Fibroblast of villous mesenchyme (primary cell): ENCODE measurements around the gene ADAMTSL5. TPM values are rescaled to one million over a fixed set of nuclear protein-coding genes. Genes with fewer than 3 reads are reported as not detected.
"Not testable (repeated sequence)": the region's sequence is repeated elsewhere in the genome, so short reads cannot be mapped to it uniquely, and the experiment has no call there.

Experiments
- DNase-seq: peaks from one replicate; pipeline ENCODE4 v3.0.0-alpha.2; 2010; ENCODE audit warnings: low read depth
- H3K4me3 ChIP-seq: 2 replicates; pipeline ENCODE4 v1.5.1; 2011; ENCODE audit warnings: low read depth, mild to moderate bottlenecking, low read length
- total RNA-seq: library from RNA; depleted of rRNA; stranded (reverse); fragments of >200 nt; gene quantifications from 2 replicates; pipeline ENCODE4 v1.2.3, GENCODE V29; 2012
- TF ChIP-seq, protein P1 (sequence below): IDR thresholded peaks from 2 replicates; pipeline ENCODE4 v1.5.1; 2012; ENCODE audit warnings: low read depth, mild to moderate bottlenecking, low read length; ENCODE audit not compliant: insufficient read depth

Gene ADAMTSL5
- total RNA-seq, 1 donor = 6.9 TPM

DNA sequence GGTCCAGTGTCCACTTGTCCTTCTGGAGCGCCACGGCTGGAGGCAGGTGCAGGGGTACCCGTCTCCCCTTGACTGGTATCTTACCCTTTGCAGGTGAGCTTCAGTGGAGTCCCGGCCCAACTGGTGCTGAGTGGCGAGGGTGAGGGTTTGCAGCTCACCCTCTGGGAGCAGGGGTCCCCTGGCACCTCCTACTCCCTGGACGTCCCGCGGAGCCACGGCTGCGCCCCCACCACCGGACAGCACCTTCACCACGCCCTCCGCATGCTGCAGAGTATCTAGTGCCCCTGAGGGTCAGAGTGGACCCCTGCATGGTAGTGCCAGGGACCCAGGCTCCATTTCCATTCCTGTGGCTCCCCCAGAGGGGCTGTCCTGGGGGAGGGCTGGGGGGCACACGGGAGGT lies 22.2 kb upstream of the ADAMTSL5 start:
- TF ChIP-seq, protein P1, sequence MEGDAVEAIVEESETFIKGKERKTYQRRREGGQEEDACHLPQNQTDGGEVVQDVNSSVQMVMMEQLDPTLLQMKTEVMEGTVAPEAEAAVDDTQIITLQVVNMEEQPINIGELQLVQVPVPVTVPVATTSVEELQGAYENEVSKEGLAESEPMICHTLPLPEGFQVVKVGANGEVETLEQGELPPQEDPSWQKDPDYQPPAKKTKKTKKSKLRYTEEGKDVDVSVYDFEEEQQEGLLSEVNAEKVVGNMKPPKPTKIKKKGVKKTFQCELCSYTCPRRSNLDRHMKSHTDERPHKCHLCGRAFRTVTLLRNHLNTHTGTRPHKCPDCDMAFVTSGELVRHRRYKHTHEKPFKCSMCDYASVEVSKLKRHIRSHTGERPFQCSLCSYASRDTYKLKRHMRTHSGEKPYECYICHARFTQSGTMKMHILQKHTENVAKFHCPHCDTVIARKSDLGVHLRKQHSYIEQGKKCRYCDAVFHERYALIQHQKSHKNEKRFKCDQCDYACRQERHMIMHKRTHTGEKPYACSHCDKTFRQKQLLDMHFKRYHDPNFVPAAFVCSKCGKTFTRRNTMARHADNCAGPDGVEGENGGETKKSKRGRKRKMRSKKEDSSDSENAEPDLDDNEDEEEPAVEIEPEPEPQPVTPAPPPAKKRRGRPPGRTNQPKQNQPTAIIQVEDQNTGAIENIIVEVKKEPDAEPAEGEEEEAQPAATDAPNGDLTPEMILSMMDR = no peak
- DNase-seq = no peak
- H3K4me3 ChIP-seq = no peak overlapping the region

DNA sequence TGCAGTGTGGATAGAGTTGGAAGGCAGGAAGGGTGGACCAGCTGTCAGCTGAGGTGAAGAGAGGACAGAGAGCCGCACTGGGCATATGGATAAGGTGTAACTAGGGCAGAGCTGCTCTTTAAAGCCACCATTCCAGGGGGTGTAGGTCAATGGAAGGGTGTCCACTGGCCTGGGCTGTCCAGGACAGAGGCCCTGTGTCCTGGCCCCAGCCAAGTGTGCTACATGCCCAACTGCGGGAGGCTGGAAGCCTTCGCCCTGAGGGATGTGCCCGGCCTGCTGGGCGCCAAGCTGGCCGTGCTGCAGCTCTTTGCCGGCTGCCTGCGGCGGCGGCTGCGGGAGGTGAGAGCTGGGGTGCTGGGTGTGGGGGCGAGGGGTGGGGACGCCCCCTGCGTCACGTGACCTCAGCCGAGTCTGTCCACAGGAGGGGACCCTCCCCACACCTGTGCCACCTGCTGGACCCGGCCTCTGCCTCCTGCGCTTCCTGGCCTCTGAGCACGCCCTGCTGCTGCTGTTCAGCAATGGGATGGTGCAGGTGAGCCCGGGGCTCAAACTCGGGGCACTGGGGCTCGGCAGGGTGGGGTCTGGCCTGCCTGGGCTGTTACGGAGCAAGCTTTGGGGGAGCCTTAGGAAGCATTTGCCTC lies 20.8 kb upstream of the ADAMTSL5 start:
- H3K4me3 ChIP-seq = no peak overlapping the region
- TF ChIP-seq, protein P1 = no peak
- no peak for DNase-seq

DNA sequence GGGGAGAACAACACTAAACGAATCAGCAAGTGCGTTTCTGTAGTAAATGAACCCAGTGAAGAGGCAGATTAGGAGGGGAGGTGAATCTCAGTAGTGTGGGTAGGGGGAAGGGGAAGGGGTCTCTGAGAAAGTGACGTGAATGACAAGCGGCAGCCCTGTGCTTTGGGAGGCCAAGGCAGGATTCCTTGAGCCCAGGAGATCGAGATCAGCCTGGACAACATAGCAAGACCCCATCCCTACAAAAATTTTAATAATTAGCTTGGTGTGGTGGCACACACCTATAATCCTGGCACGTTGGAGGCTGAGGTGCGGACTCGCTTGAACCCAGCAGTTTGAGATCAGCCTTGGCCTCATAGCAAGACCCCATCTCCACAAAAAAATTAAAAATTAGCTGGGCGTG lies 19.2 kb upstream of the ADAMTSL5 start:
- H3K4me3 ChIP-seq = no peak overlapping the region
- TF ChIP-seq, protein P1 = no peak

DNA sequence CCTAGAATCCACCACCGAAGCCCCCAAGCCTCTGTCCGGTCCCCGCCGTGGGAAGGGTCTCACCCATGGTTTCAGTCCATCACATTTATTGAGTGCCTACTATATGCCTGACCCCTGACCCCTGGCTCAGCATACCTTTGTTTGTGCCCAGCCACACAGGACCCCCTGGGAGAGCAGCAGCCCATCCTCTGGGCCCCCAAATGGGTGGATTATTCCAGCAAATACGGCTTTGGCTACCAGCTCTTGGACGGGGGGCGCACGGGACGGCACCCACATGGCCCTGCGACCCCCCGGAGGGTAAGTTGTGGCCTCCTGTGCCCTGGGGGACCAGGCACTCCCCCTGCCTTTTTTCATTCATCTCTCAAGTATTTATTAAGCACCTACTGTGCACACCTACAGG lies 18.8 kb upstream of the ADAMTSL5 start:
- H3K4me3 ChIP-seq = no peak overlapping the region
- DNase-seq = no peak
- TF ChIP-seq, protein P1 = no peak

More for the DNA sequence above, 19.2 kb upstream of the ADAMTSL5 start:
- DNase-seq = no peak

DNA sequence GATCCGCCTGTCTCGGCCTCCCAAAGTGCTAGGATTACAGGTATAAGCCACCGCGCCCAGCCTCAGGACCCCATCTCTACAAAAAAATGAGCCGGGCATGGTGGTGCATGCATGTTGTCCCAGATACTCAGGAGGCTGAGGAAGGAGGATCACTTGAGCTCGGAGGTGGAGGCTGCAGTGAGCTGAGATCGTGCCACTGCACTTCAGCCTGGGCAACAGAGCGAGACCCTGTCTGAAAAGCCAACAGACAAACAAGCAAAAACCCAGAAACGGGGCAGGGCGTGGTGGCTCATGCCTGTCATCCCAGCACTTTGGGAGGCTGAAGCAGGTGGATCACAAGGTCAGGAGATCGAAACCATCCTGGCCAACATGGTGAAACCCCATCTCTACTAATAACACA lies 18.0 kb upstream of the ADAMTSL5 start:
- H3K4me3 ChIP-seq, DNase-seq: not testable (repeated sequence)

DNA sequence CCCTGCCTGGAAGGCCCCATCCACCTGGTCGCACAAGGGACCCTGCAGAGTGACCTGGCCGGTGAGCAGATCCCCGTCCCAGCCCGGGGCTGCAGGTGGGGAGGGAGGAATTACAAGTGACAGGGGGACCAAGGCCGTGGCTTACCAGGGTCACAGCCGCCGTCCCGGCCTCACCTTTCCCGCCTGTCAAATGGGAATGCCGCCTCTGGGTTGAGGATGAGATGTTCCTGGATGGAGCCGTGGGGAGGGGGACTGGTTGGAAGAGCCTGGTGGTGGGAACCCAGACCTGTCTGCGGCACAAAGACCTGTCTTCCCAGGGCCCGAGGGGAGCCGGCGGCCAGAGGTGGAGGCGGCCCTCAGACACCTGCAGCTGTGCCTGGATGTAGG lies 16.6 kb upstream of the ADAMTSL5 start:
- no peak for DNase-seq
- TF ChIP-seq, protein P1 = no peak

DNA sequence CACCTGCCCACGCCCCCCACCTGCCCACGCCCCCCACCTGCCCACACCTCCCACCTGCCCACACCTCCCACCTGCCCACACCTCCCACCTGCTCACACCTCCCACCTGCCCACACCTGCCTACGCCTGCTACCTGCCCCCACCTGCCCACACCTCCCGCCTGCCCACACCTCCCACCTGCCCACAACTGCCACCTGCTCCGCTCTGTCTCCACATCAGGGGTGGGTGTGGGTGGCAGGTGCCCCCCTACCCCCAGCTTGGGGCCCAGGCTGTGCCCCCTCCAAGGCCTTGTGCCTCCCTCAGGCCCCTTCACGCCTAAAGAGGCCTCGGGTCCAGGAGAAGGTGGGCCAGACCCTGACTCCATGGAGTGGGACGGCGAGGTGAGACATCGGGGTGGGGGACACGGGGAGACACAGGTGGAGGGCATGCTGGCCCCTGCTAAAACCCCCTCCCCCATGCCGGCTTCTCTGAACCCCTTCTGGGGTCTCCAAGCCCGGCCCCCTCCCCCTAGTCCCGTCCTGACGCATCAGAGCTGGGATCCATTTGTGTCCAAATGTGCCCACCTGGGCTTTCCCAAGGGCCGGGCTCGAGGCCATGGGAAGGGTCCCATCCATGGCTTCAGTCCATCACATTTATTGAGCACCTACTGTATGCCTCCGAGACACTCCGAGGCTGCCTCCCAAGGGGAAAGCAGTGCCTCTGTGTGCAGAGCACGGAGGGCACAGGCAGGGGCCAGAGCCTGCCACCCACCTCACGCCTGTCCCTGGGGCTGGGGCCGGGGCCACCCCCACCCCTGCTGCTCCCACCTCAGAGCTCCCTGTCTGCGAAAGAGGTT lies 16.0 kb upstream of the ADAMTSL5 start:
- H3K4me3 ChIP-seq = no peak overlapping the region
- no peak for DNase-seq
- TF ChIP-seq, protein P1 = no peak

More for the DNA sequence above, 16.6 kb upstream of the ADAMTSL5 start:
- no peak overlapping the region for H3K4me3 ChIP-seq
